Measurements from ENCODE around the gene NFKB1.
"Not testable (repeated sequence)": the region's sequence is repeated elsewhere in the genome, so short reads cannot be mapped to it uniquely, and the experiment has no call there.

Gene NFKB1

DNA sequence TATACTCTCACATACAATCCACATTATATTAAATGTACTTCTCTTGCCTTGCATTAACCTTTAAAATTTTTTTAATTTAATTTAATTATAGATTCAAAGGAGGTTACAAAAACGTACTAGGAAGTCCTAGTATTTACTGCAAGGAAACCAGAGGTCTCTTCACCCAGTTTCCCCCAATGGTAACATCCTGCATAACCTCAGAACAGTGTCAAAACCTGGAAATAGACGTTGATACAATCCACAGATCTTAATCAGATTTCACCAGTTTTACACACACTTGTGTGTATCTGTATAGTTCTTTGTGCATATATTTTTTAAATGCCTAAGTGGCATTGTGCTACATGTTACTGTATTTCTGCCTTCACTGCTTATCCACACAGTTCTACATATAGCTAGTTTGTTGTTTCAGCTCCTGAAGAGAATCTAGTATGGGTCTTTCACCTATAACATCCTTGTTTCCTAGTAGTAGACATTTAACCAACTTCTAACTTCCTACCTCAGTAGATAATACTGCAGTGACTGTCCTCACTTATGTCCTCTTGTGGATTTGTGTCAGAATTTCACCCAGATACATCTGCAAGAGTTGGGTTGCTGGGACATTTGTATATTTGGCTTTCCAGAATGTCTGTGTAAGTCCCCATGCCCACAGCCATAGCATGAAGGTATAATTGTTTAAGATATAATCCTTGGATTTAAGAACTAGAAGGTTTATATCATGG lies 103.2 kb downstream of the NFKB1 start:
- no peak for DNase-seq

DNA sequence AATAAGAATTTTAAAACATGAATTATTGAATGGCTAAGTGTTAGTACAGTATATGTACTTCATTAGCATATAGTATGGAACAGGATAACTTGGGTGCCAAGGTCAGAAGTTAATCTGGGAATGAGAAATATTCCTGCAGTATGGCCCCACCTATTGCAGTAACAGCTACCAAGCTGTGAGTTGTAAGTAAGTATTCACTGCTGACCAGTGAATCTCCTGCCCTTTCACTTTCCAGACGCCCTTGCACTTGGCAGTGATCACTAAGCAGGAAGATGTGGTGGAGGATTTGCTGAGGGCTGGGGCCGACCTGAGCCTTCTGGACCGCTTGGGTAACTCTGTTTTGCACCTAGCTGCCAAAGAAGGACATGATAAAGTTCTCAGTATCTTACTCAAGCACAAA lies 105.1 kb downstream of the NFKB1 start:
- DNase-seq, result no peak

DNA sequence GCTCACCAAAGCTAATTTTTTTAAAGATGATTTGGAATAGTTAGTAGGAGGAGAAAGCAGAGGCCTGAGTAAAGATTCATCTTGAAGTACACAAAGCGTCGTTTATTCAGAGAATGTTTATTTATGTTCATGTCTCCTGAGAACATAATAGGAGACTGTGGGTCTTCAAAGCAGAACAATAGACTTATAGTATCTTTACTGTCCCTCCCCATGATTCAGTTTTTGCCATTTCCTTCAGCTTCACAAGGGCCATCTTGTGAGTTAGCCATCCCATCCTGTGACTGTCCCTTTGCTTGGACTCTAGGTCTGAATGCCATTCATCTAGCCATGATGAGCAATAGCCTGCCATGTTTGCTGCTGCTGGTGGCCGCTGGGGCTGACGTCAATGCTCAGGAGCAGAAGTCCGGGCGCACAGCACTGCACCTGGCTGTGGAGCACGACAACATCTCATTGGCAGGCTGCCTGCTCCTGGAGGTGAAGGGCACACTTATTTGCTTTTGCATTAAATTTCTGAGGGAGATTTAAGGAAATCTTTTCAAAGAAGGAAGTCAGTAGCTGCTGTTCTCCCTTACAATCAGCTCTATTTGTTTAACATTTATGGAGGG lies 105.8 kb downstream of the NFKB1 start:
- no peak for DNase-seq

DNA sequence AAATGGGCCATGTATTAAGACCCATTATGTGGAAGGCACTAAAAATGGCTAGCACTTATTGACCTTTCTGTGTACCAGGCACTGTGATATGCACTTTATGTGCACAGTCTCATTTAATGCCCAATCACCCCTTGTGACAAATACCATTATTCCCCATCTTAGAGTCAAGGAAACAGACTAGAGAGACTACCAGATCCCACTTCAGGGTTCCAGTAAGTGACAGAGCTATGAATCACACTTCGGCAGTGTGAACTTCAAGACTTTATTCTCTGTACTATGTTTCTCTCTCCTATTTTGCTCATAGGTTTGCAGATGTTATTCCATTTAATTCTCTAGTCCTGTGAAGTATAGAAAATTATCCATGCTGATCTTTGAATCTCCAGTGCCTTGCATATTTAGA lies 107.0 kb downstream of the NFKB1 start:
- no peak for DNase-seq

DNA sequence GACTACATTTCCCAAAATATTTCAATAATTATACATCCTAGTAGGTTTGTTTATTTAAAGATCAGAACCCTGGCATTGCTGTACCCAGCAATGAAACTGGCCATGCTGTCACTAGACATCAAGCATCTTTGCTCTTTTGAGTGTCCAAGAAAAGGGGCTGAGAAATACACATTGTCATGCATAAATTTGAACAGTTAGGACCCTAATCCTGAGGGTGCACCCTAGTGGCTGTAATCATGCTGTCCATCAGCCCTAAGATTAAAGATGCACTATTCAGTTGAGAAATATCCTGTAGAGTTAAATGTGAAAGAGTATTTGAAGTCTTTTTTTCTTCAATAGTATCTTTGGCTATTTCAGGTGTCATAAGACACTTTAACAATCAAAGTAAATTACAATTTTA lies 108.8 kb downstream of the NFKB1 start:
- peak; percentile 0 for DNase-seq

DNA sequence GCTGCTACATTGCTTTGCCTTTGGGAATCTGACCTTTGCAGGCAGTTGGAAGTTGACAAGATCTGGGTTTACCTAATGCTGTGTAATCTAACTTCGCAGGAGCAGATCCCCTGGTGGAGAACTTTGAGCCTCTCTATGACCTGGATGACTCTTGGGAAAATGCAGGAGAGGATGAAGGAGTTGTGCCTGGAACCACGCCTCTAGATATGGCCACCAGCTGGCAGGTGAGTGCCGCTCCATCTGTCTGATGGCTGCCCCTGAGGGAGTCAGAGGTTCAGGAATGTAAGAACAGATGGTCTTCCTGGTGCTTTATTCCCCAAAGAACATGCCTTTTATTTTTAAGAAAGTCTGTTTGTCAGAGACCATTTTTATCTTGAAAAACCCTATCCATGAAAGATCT lies 109.3 kb downstream of the NFKB1 start:
- no peak for DNase-seq

DNA sequence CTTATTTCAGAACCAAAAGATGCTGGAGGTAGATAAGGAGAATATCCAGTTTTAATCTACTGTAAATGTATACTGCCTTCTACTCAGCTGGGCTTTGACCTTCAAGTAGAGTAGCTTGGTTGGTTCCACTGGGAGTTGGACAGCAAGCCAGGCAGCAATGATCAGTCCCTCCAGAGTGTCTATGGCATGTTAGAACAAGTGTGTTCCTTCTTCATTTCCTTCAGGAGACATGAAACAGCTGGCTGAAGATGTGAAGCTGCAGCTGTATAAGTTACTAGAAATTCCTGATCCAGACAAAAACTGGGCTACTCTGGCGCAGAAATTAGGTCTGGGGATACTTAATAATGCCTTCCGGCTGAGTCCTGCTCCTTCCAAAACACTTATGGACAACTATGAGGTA lies 111.1 kb downstream of the NFKB1 start:
- no peak for DNase-seq

DNA sequence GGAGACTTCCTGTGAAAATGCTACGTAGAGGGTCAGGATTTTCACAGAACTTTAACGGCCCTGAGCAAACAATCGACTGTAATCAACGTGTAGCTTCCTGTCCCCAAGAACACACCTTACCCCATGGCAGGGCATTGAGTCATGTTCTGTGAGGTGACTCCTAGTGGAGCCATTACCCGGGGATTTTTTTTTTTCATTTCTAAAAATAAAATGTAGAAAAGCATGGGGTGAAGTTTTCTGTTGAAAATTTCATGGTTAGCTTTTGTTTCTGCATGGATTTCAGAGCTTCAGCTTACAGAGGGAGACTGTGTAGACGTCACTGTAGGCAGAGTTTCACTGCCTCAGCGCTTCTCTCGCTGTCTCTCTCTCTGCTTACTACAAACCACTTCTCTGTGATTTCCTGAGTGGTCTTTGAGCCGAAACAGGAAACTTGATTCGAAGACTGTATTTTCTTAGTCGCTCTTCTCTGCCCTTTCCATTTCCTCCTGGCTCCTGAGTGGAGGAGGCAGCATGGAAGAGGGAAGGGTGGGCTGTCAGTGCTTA lies 111.7 kb downstream of the NFKB1 start:
- no peak for DNase-seq

DNA sequence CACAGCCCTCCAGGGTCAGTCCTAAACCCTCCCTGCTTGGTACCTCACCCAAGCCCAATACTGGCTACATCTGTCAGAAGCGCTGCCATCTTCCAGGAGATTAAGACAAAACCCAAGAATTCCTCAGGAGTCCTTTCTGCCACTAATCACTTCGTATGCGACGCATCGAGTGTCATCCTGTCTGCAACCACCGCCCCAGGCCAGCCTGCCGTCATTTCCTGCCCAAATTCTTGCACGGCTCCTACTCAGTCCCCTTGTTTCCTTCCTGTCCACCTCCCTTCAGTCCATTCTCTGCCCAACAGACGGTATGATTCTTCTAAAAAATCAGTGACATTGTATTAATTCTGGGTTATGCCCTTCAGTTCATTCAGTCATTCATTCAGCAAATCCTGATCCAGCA lies 113.6 kb downstream of the NFKB1 start:
- DNase-seq, result no peak

DNA sequence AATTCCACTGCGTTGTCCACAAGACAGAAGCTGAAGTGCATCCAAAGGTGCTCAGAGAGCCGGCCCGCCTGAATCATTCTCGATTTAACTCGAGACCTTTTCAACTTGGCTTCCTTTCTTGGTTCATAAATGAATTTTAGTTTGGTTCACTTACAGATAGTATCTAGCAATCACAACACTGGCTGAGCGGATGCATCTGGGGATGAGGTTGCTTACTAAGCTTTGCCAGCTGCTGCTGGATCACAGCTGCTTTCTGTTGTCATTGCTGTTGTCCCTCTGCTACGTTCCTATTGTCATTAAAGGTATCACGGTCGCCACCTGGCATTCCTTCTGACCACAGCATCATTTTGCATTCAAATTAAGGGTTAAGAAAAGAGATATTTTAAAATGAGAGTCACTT lies 115.5 kb downstream of the NFKB1 start:
- DNase-seq, result no peak

DNA sequence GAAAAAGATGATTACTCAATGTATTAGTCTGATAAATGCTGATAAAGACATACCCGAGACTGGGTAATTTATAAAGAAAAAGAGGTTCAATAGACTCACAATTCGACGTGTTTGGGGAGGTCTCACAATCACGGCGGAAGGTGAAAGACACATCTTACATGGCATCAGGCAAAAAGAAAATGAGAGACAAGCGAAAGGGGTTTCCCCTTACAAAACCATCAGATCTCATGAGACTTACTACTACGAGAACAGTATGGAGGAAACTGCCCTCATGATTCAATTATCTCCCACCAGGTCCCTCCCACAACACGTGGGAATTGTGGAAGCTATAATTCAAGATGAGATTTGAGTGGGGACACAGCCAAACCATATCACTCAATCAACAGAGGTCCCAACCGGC lies 117.9 kb downstream of the NFKB1 start:
- DNase-seq, result not testable (repeated sequence)

DNA sequence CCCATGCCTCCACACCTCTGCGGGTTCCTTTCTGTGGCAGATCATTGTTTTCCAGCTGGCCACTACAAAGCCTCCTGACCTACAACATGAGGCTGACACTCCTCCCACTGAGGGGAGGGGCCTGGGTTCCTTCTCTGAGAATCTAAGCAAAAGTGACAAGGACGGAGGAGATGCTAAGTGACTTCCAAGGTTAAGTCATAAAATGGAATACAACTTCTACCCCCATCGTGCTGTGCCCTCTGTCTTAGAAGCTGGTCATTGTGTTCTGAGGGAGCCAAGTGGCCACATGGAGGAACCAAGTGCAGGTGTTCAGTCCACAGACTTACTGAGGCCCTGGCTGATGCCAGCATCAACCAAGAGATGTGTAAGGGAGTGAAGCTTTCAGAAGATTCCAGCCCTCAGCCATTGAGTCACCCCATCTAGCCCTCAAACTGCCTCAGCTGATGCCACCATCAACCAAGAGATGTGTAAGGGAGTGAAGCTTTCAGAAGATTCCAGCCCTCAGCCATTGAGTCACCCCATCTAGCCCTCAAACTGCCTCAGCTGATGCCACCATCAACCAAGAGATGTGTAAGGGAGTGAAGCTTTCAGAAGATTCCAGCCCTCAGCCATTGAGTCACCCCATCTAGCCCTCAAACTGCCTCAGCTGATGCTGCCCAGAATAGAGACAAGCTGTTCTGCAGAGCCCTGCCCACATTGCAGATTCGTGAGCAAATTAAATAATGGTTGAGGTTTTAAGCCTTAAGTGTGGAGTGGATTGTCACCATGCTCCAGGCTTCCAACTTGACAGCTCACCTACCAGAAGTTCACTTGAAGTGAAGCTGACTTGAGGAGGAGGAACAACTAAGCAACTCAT lies 118.8 kb downstream of the NFKB1 start:
- not testable (repeated sequence) for DNase-seq

DNA sequence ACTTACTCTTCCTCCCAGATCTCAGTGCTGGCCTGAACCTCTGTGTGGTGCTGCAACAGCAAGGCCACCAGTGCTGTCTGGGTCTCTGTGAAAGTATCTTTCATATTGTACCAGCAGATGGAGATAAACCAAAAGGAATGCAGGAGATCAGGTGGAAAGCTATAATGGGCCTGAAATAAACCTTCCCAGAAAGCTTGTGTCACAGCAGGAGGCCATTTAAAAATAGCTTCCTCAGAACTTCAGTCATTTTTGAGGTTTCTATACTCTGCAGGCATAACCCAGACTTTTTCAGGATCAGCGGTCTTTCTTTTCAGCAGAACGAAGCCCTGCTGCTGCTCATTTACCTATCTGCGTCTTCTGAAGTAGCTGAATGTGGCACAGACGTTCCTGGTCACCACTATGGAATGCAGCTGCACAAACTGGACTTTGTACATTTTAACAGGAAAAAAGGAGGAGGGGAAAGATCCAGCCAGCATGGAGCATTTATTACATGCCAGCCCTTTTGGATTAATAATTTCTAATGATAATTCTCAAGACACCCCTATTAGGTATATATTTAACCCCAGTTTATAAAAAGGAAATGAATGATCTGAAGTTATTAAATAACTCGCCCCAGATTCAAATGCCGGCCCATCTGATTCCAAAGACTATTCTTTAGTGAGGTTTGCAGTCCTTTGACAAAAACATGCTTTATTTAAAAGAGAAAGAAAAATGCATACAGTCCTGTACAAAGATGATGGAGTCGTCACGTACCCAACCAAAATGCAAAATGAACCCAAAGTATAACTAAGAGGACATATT lies 119.7 kb downstream of the NFKB1 start:
- DNase-seq, result peak; percentile 13

DNA sequence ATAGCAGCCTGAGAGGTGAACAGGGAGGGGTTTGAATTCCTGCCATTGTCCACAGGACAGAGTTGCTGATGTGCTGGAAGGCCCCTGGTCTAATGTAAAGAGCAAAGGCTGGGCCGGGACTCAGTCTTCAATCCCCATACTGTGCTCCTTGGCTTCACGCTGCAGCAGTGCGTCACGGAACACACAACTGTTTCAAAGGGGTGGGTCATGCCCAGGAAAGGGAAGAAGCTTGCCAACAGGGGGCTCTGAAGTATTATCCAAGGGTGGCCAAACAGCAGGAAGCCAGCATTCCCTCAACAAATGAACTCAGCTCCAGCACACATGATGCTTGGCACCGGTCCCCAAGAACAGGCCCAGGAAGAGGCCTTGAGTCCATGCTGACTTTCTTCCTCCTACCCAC lies 122.5 kb downstream of the NFKB1 start:
- DNase-seq, result peak; percentile 8

DNA sequence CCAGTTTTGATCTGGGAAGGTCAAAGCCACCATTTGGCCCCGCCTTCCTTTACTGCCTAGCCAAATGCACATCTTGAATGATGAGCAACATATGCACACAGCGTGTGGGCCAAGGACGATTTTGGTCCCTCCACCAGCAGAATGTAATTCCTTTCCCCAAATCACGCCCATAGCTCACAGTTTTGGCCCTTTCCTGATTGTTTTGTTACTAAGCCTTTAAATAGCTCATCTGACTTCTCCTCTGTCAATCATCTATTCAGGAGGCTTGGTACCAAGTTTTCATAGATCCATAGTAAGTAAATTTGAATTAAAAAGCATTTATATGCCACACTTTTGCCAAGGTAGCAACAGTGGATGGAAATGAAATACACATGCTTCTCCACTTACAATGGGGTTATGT lies 123.3 kb downstream of the NFKB1 start:
- no peak for DNase-seq

DNA sequence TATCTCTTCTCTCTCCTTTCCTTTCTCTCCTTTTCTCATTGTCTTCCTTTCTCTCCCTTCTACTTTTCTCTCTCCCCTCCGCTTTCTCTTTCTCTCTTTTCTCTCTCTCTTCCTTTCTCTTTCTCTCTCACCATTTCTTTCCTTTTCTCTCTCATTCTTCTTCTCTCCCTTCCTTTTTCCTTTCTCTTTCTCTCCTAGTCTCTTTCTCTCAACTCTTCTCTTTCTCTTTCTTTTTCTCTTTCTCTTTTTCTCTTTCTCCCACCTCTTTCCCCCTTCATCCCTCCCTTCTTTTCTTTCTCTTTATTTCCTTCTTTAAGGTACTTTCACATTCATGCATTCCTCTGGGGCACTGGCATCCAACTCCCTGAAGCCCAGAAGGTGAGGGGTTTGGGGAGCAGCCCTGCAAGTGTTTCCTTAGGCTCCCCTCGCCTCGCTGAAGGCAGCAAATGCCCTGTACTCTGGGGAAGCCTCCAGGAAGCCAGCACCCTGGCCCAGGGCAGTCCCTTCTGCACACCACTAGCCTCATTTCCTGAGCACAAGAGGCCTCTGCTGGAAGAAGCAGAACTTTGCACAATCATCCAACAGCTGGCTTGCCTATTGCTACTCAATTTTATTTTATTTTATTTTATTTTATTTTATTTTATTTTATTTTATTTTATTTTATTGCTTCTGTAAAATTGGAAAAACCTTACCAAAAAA lies 124.2 kb downstream of the NFKB1 start:
- no peak for DNase-seq

DNA sequence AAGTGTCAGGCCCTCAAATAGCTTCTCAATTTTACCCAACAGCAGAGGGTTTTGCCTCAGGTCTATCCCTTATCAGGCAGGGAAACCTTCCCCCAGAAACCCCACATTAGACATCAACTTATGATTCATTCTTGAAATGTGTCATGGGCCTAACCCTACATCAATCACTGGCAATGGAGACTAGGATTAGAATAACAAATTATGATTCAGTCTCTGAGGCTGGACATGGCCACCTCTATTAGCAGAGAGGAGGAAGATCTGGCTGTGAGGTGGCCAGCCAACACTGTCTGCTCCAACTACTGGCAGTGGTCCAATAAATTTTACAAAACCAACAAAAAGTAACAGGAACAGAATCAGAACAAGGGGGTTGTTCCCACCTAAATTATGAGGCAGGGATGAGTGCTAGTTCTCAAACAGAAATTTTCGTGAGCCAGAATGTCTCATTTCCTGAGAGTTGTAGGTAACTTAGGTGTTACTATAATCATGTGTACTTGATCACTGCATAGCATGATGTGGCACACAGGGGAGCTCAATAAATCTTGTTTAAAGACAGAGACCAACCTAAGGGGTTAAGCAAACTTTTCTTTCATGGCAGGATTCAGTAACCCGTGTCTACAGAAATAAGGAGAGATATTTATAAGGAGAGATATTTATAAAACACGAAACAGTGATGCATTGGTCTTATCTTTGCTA lies 126.8 kb downstream of the NFKB1 start:
- DNase-seq, result no peak

DNA sequence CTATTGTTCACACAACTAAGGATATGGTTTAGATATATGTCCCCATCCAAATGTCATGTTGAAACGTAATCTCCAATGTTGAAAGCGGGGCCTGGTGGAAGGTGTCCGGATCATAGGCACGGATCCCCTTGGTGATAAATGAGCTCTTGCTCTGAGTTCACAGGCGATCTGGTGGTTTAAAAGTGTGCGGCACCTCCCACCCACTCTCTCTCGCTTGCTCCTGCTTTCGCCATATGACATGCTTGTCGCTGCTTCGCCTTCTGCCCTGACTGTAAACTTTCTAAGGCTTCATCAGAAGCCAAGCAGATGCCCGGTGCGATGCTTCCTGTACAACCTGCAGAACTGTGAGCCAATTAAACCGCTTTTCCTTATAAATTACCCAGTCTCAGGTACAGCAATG lies 128.5 kb downstream of the NFKB1 start:
- no peak for DNase-seq

DNA sequence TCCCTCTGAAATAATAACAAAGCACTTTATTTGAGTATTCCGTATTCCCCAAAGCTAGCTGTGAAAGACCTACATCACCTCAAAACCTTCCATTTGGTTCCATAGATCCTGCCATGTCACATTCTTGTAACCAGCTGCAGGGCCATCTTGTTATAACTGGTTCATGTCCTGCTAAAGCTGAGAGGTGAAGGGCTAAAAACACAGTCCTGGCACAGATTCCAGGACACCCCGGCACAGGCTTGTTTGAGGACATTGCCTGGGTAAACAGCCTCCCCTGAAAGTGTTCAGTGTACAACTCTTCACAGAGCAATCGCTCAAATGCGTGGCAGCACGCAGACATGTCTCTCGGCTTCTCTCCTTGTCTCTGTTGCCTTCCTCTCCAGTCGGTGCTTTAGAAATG lies 130.5 kb downstream of the NFKB1 start:
- no peak for DNase-seq

DNA sequence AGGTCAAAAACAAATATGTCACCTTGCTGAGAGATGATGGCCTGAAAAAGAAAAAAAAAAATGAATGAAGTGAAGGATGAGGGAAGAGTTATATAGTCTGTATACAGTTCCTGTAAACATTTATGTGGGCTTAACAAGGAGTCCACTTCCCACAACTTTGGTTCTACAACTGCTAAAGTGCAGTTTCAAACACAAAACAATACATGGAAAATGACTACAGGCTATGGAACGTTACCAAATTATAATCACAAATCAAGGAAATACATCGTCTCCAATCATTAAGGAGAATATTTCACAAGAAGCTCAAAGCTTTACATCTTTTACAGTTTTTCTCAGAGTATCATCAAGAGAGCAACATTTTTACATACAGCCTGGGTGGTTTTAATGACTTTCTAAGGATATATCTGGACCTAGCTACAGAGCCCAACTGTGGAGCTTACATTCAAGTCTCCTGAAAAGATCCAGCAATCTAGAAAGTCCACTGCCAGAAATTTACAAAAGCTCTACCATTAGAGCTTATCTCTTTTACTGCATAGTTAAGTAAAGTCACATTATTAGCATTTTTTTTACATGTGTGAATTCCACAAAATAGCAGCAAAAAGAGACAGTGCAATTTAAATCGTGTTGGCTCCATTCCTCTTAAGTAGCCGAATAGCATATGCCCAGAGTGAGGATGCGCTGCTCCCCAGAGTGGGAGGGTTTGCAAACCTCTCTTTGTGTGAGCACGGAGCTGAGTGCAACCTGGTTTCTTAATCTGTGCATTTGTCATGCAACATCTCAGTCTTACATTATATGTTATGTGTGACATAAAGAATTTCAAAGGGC lies 131.3 kb downstream of the NFKB1 start:
- DNase-seq, result no peak

DNA sequence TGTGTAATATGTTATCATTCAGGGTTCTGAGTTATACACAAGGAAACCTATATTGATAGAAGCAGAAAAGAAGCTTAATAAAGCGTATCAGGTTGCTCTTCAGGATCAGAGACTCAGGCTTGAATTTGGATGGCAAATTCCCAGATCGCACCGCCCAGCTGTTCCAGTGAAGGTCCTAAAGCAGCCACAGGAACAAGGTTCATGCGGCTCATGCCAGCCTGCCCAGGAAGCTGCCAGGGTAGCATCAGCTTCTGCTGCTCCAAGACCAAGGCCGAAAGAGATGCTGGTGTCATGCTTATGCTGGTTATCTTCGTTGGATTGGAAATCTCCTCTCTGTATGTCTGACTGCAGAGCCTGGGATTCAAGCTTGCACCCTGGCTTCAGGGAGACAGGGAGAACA lies 131.9 kb downstream of the NFKB1 start:
- no peak for DNase-seq

Measured in NCI-H748 treated with DMSO at 0.1 percent for 48 hours (cell line).